Nephron progenitor cell (in vitro differentiated cells): ENCODE results near the gene MAGI1.
A peak's percentile ranks its signal among the peaks of the same experiment; 100 is the strongest.

ENCODE experiments used
- DNase-seq: peaks from one replicate; pipeline ENCODE4 v3.0.0; 2021
- H3K27ac Mint-ChIP-seq: 2 replicates; pipeline ENCODE4 v1.8.0; 2021; ENCODE audit warnings: mild to moderate bottlenecking, moderate library complexity, mixed read lengths
- H3K27me3 Mint-ChIP-seq: 2 replicates; pipeline ENCODE4 v1.8.0; 2021; ENCODE audit warnings: mild to moderate bottlenecking, low read depth, mixed read lengths; ENCODE audit not compliant: poor library complexity
- H3K36me3 Mint-ChIP-seq: 2 replicates; pipeline ENCODE4 v1.8.0; 2021; ENCODE audit warnings: low read depth, mixed read lengths
- H3K4me1 Mint-ChIP-seq: 2 replicates; pipeline ENCODE4 v1.8.0; 2021; ENCODE audit warnings: mixed read lengths
- H3K4me3 Mint-ChIP-seq: 2 replicates; pipeline ENCODE4 v1.8.0; 2021; ENCODE audit warnings: mild to moderate bottlenecking, moderate library complexity, mixed read lengths
- H3K9me3 Mint-ChIP-seq: 2 replicates; pipeline ENCODE4 v1.8.0; 2021; ENCODE audit warnings: mild to moderate bottlenecking, moderate library complexity, mixed read lengths
- TF ChIP-seq, protein P1 (sequence below): fragments of 200-600 bp; sonication (generic); IDR thresholded peaks from 2 replicates; pipeline ENCODE4 v1.5.0; 2021; ENCODE audit warnings: antibody characterized with exemption

MAGI1 gene

DNA sequence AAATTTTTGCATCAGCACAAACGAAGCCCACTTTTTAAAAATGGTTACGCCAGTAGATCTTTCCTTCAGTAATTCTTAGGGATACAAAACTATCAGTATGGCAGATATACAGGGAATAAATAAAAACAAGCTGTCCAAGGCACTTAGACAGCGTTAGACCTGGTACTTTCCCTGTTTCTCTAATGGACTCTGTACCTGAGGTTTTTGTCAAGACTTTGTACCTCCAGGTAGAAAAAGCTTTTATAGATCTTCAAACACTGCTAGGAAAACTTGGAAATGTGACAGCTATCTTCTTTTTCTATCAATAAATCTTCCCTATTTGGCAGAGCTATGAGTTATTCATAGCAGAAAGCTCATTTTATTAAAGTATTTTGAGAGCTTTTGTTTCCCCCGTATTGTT is 477.8 kb downstream of the MAGI1 start:
- Mint-ChIP-seq H3K27ac (peak overlapping the region; percentile 6), H3K4me1 (peaks cover 47% of the 10 kb centered on the region)
- TF ChIP-seq, protein P1, sequence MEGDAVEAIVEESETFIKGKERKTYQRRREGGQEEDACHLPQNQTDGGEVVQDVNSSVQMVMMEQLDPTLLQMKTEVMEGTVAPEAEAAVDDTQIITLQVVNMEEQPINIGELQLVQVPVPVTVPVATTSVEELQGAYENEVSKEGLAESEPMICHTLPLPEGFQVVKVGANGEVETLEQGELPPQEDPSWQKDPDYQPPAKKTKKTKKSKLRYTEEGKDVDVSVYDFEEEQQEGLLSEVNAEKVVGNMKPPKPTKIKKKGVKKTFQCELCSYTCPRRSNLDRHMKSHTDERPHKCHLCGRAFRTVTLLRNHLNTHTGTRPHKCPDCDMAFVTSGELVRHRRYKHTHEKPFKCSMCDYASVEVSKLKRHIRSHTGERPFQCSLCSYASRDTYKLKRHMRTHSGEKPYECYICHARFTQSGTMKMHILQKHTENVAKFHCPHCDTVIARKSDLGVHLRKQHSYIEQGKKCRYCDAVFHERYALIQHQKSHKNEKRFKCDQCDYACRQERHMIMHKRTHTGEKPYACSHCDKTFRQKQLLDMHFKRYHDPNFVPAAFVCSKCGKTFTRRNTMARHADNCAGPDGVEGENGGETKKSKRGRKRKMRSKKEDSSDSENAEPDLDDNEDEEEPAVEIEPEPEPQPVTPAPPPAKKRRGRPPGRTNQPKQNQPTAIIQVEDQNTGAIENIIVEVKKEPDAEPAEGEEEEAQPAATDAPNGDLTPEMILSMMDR, result no peak

GRCh38 chr3:65560133-65560532 is 478.6 kb downstream of the MAGI1 start:
- Mint-ChIP-seq H3K36me3 (no peaks in the 10 kb centered on the region), H3K4me1 (peaks cover 47% of the 10 kb centered on the region), H3K27me3 (no peaks in the 10 kb centered on the region), H3K27ac (no peak overlapping the region), H3K9me3 (no peaks in the 10 kb centered on the region), H3K4me3 (no peak overlapping the region)
- no peak for DNase-seq
- TF ChIP-seq, protein P1, result no peak

More for the DNA sequence above, 477.8 kb downstream of the MAGI1 start:
- H3K9me3 Mint-ChIP-seq, result no peaks in the 10 kb centered on the region
- H3K4me3 Mint-ChIP-seq, result no peak overlapping the region
- no peaks in the 10 kb centered on the region for H3K36me3 Mint-ChIP-seq
- no peaks in the 10 kb centered on the region for H3K27me3 Mint-ChIP-seq
- DNase-seq, result no peak

- Mint-ChIP-seq H3K4me3 (no peak overlapping the region), H3K27me3 (no peaks in the 10 kb centered on the region), H3K9me3 (no peaks in the 10 kb centered on the region), H3K4me1 (peaks cover 45% of the 10 kb centered on the region), H3K36me3 (no peaks in the 10 kb centered on the region), H3K27ac (no peak overlapping the region)
- no peak for DNase-seq
- TF ChIP-seq, protein P1, result no peak
Observed at GRCh38 chr3:65559643-65560042, 479.1 kb downstream of the MAGI1 start.

- Mint-ChIP-seq H3K36me3 (no peaks in the 10 kb centered on the region), H3K4me1 (peaks cover 43% of the 10 kb centered on the region), H3K9me3 (no peaks in the 10 kb centered on the region), H3K27ac (no peak overlapping the region), H3K27me3 (no peaks in the 10 kb centered on the region), H3K4me3 (no peak overlapping the region)
- TF ChIP-seq, protein P1, result no peak
- no peak for DNase-seq
Observed at GRCh38 chr3:65558826-65559225, 479.9 kb downstream of the MAGI1 start.

DNA sequence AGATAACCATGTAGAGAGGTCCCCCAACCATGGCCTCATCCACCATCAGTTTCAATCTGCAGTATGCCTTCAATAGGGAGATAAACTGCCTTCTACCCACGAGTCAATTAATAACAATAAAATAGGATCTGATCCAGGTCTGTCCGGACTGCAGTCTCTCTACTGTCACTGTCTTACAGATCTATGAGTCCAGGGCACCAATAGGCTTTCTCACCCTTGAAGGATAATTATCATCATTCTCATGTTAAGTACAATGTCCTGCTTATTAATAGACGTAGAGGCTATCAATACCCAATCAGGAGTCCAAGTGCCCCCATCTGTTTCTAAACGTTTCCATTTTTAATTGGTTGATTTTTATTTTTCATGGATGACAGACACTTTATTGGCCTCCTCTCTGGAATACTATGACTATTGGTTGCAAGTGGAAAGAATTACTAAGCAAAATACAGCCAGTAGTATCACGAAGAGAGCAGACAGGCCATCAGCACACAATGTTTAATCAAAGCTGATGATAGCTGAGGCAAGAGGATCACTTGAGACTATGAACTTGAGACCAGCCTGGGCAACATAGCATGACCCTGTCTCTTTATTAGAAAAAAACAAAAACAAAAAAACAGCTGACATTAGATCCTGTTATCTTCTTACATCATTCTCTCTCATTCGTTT is 480.7 kb downstream of the MAGI1 start:
- Mint-ChIP-seq H3K4me1 (peaks cover 37% of the 10 kb centered on the region), H3K36me3 (no peaks in the 10 kb centered on the region), H3K4me3 (no peak overlapping the region), H3K27ac (no peak overlapping the region), H3K27me3 (no peaks in the 10 kb centered on the region), H3K9me3 (no peaks in the 10 kb centered on the region)
- TF ChIP-seq, protein P1, result no peak
- DNase-seq, result no peak

DNA sequence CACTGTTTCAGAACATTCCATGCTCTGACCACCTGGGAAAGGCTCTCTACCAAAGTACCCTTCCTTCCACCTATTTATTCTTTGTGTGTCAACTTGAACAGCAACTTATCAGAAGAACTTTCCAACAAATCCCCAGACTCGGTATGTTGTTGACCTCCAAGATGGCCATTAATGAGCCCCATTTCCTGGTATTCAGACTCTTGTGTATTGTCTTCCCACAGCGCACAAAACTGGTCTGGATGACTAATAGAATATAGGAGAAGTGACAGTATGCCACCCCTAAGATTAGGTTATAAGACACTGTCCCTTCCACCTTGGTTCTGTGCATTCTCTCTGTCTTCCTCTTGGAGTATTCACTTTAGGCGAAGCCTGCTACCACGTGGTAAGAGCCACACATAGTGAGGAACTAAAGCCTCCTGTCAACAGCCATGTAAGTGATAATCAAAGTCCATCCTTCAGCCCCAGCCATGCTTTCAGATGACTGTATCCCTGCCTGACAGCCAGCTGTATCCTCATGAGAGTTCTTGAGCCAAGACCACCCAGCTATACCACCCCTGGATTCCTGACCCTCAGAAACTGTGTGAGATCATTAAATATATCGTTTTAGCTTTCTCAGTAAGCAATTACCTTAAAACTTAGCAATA is 481.7 kb downstream of the MAGI1 start:
- H3K27me3 Mint-ChIP-seq, result no peaks in the 10 kb centered on the region
- TF ChIP-seq, protein P1, result no peak
- H3K4me1 Mint-ChIP-seq, result peaks cover 27% of the 10 kb centered on the region
- H3K27ac Mint-ChIP-seq, result peak overlapping the region; percentile 3
- no peak for DNase-seq
- no peaks in the 10 kb centered on the region for H3K9me3 Mint-ChIP-seq
- no peak overlapping the region for H3K4me3 Mint-ChIP-seq
- no peaks in the 10 kb centered on the region for H3K36me3 Mint-ChIP-seq
